Astrocyte (in vitro differentiated cells and primary cell): ENCODE results near the gene MAGEB2. TPM values are rescaled to one million over a fixed set of nuclear protein-coding genes. Genes with fewer than 3 reads are reported as not detected.

Source experiments
- DNase-seq: peaks from one replicate; pipeline ENCODE4 v3.0.0-alpha.2; 2010; ENCODE audit warnings: low read depth
- FAIRE-seq: peaks from 2 replicates; lab custom pipeline; 2011; peaks lifted over from hg19 to GRCh38; lab: Jason Lieb, UNC
- H2AFZ ChIP-seq: 2 replicates; pipeline ENCODE4 v1.6.0; 2012; ENCODE audit warnings: low read depth, low read length, inconsistent platforms
- H3K27ac ChIP-seq: 2 replicates; pipeline ENCODE4 v1.5.1; 2011; ENCODE audit warnings: low read depth, low read length, inconsistent platforms
- H3K27me3 ChIP-seq: 2 replicates; pipeline ENCODE4 v1.6.0; 2011; ENCODE audit warnings: low read length, inconsistent platforms; ENCODE audit not compliant: insufficient read depth
- H3K36me3 ChIP-seq: 2 replicates; pipeline ENCODE4 v1.5.1; 2011; ENCODE audit warnings: low read length, inconsistent platforms; ENCODE audit not compliant: insufficient read depth
- H3K4me1 ChIP-seq: 2 replicates; pipeline ENCODE4 v1.5.1; 2011; ENCODE audit warnings: low read length, inconsistent platforms; ENCODE audit not compliant: insufficient read depth
- H3K4me2 ChIP-seq: 2 replicates; pipeline ENCODE4 v1.6.0; 2012; ENCODE audit warnings: low read length, inconsistent platforms
- H3K4me3 ChIP-seq: 2 replicates; pipeline ENCODE4 v1.5.1; 2011; ENCODE audit warnings: low read depth, mild to moderate bottlenecking, low read length, inconsistent platforms; ENCODE audit not compliant: insufficient read depth
- H3K79me2 ChIP-seq: 2 replicates; pipeline ENCODE4 v1.6.0; 2012; ENCODE audit warnings: mild to moderate bottlenecking, low read length, inconsistent platforms; ENCODE audit not compliant: insufficient read depth
- H3K9ac ChIP-seq: 2 replicates; pipeline ENCODE4 v1.6.0; 2012; ENCODE audit warnings: mild to moderate bottlenecking, low read length, inconsistent platforms
- H3K9me3 ChIP-seq: 2 replicates; pipeline ENCODE4 v1.5.1; 2012; ENCODE audit warnings: low read depth, mild to moderate bottlenecking, low read length, inconsistent platforms; ENCODE audit not compliant: insufficient read depth
- H4K20me1 ChIP-seq: 2 replicates; pipeline ENCODE4 v1.6.0; 2012; ENCODE audit warnings: low read length, inconsistent platforms; ENCODE audit not compliant: insufficient read depth
- H3K27ac Mint-ChIP-seq: one replicate; pipeline ENCODE4 v1.8.0; 2021; ENCODE audit warnings: mild to moderate bottlenecking, mixed read lengths; ENCODE audit not compliant: unreplicated experiment
- H3K27me3 Mint-ChIP-seq: one replicate; pipeline ENCODE4 v1.8.0; 2021; ENCODE audit warnings: low read depth, mixed read lengths; ENCODE audit not compliant: unreplicated experiment
- H3K36me3 Mint-ChIP-seq: one replicate; pipeline ENCODE4 v1.8.0; 2021; ENCODE audit warnings: low read depth, mixed read lengths; ENCODE audit not compliant: unreplicated experiment
- H3K4me1 Mint-ChIP-seq: one replicate; pipeline ENCODE4 v1.8.0; 2021; ENCODE audit warnings: low read depth, mixed read lengths; ENCODE audit not compliant: unreplicated experiment
- H3K4me3 Mint-ChIP-seq: one replicate; pipeline ENCODE4 v1.8.0; 2021; ENCODE audit warnings: mild to moderate bottlenecking, moderate library complexity, mixed read lengths; ENCODE audit not compliant: unreplicated experiment
- H3K9me3 Mint-ChIP-seq: one replicate; pipeline ENCODE4 v1.8.0; 2021; ENCODE audit warnings: mild to moderate bottlenecking, mixed read lengths; ENCODE audit not compliant: unreplicated experiment
- EZH2 ChIP-seq: IDR thresholded peaks from 2 replicates; pipeline ENCODE4 v1.6.1; 2012; ENCODE audit warnings: mild to moderate bottlenecking, low read length, inconsistent platforms; ENCODE audit not compliant: insufficient read depth
- total RNA-seq: library from RNA; stranded (reverse); gene quantifications from 2 replicates; pipeline ENCODE4 v1.2.1, GENCODE V29; 2021
- TF ChIP-seq, protein P1 (sequence below): IDR thresholded peaks from 2 replicates; pipeline ENCODE4 v1.5.1; 2011; ENCODE audit warnings: low read depth, mild to moderate bottlenecking, inconsistent platforms, low read length, moderate library complexity; ENCODE audit not compliant: insufficient read depth

Gene MAGEB2
- total RNA-seq, 1 donor from 2014 or later: not detected

DNA sequence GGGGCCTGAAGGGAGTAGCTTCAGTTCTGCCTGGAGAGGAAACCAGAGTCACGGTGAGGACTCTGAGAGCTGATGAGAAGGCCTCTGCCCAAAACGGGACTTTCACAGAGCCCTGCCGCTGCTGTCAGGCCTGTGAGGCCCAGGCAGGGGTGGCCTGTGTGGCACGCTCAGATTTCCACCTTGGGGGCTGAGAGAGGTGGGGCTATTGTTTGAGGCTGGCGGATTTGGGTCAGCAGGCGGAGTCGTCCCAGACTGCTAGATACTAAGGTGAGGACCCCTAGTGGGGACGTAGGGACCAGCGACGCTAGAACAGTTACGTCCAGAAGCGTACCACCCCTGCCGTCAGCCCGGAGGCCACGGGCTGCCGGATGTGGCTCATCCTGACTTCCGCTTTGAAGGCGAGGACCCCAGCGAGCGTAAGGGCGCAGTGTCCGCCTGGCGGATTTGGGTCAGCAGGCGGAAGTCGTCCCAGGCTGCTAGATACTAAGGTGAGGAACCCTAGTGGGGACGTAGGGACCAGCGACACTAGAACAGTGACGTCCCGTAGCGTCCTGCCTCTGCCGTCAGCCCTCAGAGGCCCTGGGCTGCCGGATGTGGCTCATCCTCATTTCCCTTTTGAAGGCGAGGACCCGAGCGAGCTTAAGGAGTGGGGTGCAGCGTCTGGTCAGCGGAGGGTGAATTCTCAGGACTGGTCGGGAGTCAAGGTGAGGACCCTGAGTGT is 31.6 kb downstream of the MAGEB2 start, which contains the start of gene MAGEB1:
TSS of gene MAGEB1 (plus strand) at position 378 of the 721 bp plus-strand sequence. CDS start 3,348 bp downstream, outside the sequence.
- Mint-ChIP-seq H3K4me1 (no peaks in the 10 kb centered on the region), H3K4me3 (no peak within 1 kb of the TSS), H3K27ac (no peak within 1 kb of the TSS), H3K27me3 (no peaks in the 10 kb centered on the region), H3K9me3 (peaks cover 2% of the 10 kb centered on the region), H3K36me3 (no peaks in the 10 kb centered on the region)
- no peak within 1 kb of the TSS for H3K27ac ChIP-seq
- no peaks in the 10 kb centered on the region for H3K4me1 ChIP-seq
- TF ChIP-seq, protein P1, sequence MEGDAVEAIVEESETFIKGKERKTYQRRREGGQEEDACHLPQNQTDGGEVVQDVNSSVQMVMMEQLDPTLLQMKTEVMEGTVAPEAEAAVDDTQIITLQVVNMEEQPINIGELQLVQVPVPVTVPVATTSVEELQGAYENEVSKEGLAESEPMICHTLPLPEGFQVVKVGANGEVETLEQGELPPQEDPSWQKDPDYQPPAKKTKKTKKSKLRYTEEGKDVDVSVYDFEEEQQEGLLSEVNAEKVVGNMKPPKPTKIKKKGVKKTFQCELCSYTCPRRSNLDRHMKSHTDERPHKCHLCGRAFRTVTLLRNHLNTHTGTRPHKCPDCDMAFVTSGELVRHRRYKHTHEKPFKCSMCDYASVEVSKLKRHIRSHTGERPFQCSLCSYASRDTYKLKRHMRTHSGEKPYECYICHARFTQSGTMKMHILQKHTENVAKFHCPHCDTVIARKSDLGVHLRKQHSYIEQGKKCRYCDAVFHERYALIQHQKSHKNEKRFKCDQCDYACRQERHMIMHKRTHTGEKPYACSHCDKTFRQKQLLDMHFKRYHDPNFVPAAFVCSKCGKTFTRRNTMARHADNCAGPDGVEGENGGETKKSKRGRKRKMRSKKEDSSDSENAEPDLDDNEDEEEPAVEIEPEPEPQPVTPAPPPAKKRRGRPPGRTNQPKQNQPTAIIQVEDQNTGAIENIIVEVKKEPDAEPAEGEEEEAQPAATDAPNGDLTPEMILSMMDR: no peak
- TF ChIP-seq EZH2: no peak
- FAIRE-seq: no peak
- H3K9me3 ChIP-seq: no peaks in the 10 kb centered on the region
- H3K4me2 ChIP-seq: no peak within 1 kb of the TSS
- H3K27me3 ChIP-seq: no peaks in the 10 kb centered on the region
- H3K79me2 ChIP-seq: no peaks in the 10 kb centered on the region
- DNase-seq: no peak
- no peaks in the 10 kb centered on the region for H4K20me1 ChIP-seq
- H3K36me3 ChIP-seq: no peaks in the 10 kb centered on the region
- H2AFZ ChIP-seq: no peak within 1 kb of the TSS
- H3K9ac ChIP-seq: no peak within 1 kb of the TSS
- no peak within 1 kb of the TSS for H3K4me3 ChIP-seq

DNA sequence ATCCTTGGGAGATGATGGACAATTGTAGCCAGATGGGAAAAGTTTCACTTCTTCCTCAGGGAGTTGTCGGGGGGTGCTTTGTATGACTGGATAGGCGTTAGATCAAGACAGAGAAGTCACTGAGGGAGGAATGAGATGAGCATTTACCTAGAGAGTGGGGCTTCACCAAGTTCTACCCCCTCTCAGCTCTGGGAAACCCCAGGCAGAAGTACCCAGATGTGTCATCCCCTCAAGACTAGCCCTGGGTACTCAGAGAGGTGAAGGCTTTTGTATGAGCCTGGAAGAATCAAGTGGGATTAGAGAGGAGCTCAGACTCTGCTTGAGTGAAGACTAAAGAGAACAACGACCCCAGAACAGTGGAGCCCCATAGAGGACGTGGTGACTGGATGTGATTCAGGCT is 33.5 kb downstream of the MAGEB2 start:
- no peak for FAIRE-seq
- H3K79me2 ChIP-seq: no peaks in the 10 kb centered on the region
- no peak overlapping the region for H3K4me3 Mint-ChIP-seq
- no peak for DNase-seq
- H3K4me2 ChIP-seq: no peak overlapping the region
- no peak overlapping the region for H3K27ac Mint-ChIP-seq
- no peak overlapping the region for H3K27ac ChIP-seq
- no peaks in the 10 kb centered on the region for H3K27me3 Mint-ChIP-seq
- H3K4me1 Mint-ChIP-seq: no peaks in the 10 kb centered on the region
- H3K9ac ChIP-seq: no peak overlapping the region
- H2AFZ ChIP-seq: no peak overlapping the region
- no peaks in the 10 kb centered on the region for H3K4me1 ChIP-seq
- H3K4me3 ChIP-seq: no peak overlapping the region
- no peaks in the 10 kb centered on the region for H3K9me3 ChIP-seq
- H3K36me3 ChIP-seq: no peaks in the 10 kb centered on the region
- no peaks in the 10 kb centered on the region for H3K27me3 ChIP-seq
- no peaks in the 10 kb centered on the region for H4K20me1 ChIP-seq
- peaks cover 2% of the 10 kb centered on the region for H3K9me3 Mint-ChIP-seq
- no peaks in the 10 kb centered on the region for H3K36me3 Mint-ChIP-seq
- no peak for TF ChIP-seq EZH2
- TF ChIP-seq, protein P1: no peak

DNA sequence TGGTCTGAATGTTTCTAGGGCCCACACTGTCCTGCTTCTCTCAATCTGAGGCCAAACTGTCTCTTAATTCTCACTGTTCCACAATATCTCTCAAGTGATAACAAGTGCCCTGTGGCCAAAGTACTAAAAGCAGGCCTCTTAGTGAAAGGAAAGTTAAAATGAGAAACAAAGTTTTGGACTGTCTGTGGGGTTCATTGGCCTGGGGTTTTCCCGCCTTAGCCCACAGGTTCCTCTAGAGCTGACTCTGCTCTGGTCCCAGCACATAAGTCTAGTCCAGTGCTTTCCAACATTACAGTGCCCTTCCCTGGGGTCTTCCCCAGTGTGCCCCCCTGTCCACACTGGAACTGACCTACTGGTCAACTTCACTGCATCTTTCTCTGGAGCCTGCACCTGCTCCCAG is 37.9 kb downstream of the MAGEB2 start:
- Histone ChIP-seq H3K79me2 (no peaks in the 10 kb centered on the region), H2AFZ (no peak overlapping the region), H3K4me2 (no peak overlapping the region), H3K9ac (no peak overlapping the region), H3K9me3 (no peaks in the 10 kb centered on the region), H3K4me1 (no peaks in the 10 kb centered on the region), H3K27me3 (no peaks in the 10 kb centered on the region), H3K4me3 (no peak overlapping the region), H3K27ac (no peak overlapping the region), H4K20me1 (no peaks in the 10 kb centered on the region), H3K36me3 (no peaks in the 10 kb centered on the region)
- DNase-seq (no peak), FAIRE-seq (no peak)
- no peak overlapping the region for H3K27ac Mint-ChIP-seq
- no peaks in the 10 kb centered on the region for H3K27me3 Mint-ChIP-seq
- no peaks in the 10 kb centered on the region for H3K36me3 Mint-ChIP-seq
- no peaks in the 10 kb centered on the region for H3K4me1 Mint-ChIP-seq
- no peak overlapping the region for H3K4me3 Mint-ChIP-seq
- TF ChIP-seq, protein P1: no peak
- no peak for TF ChIP-seq EZH2
- peaks cover 7% of the 10 kb centered on the region for H3K9me3 Mint-ChIP-seq
